GM08714 (cell line): ENCODE data around the gene MRPL46.
"Not testable (repeated sequence)": the region's sequence is repeated elsewhere in the genome, so short reads cannot be mapped to it uniquely, and the experiment has no call there.

ENCODE experiments used
- H3K4me3 ChIP-seq: fragments of 200-500 bp; sonication (Bioruptor generic); 2 replicates; pipeline ENCODE4 v1.5.1; 2014; ENCODE audit warnings: mild to moderate bottlenecking, low read length, inconsistent platforms
- ZNF274 ChIP-seq: IDR thresholded peaks from 2 replicates; pipeline ENCODE4 v1.6.1; 2012; ENCODE audit warnings: mild to moderate bottlenecking, low read depth, low read length

MRPL46 gene

DNA sequence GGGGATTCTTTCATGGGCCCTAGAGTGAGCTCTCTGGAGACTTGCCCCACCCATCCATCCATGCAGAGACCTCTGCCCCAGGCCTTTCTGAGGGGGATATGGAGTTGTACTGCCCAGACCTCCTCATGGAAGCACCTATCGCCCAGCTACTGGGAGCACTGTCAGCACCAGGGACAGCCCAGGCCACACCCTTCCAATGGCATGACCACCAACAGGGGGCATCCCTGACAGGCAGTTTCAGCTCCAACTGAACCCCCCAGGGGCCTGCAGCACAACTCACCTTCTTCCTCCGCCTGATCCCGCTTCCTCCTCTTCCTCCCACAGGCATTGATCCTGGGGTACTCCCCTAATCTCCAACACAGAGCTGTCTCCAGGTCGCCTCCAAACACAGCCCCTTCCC, 22.1 kb upstream of the MRPL46 start:
- TF ChIP-seq ZNF274, result no peak
- H3K4me3 ChIP-seq, result no peak overlapping the region

DNA sequence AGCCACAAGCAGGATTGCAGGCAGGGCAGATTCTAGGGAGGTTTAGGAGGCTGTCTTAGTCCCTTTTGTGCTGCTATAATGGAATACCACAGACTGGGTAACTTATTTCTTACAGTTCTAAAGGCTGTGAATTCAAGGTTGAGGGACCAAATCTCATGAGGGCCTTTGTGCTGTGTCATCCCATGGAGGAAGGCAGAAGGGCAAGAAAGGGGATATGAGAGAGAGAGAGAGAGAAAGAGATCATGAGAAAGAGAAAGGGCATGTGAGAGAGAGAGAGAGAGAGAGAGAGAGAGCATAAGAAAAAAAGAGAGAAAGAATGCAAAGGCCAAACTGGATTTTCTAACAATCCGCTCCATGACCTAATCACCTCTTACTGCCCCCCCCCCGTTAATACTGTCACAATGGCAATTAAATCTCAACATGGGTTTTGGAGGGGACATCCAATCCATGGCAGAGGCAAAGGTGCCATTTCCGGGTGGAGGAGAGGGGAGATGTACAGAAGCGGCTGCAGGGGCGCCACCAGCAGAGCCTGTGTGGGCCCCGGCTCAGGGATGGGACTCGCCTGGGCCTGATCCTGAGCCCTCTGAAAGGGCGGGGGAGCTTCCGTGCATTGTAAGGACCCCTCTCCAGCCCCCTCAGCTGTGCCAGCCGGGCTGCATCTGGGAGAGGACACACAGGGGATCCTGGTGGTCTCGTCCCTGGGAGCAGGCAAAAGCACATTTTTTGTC, 20.8 kb upstream of the MRPL46 start:
- no peak for TF ChIP-seq ZNF274

DNA sequence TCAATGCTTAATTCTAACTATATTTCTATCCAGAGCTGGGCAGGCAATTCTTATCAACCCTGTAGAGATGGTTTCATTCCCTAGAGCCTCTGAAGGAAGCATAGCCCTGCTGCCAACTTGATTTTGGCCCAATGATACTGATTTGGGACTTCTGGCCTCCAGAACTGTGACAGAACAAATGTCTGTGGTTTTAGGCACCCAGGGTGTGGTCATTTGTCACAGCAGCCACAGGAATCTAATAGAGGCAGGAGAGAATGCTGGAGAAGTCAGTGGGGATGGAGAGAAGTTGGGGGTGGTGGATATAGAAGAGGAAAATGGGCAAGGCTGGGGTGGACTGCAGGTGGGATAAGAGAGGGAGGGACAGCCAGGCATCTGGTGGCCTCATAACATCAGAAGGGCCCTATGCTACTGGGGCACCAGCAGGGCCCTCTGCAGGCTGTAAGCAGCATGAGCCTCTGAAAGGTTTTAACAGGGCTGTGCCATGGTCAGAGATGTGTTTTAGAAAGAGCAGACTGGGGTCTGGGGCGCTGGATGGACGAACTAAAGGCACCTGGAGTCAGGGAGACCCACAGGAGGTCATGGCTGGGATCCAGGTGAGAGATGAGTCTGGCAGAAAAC, 20.1 kb upstream of the MRPL46 start:
- no peak overlapping the region for H3K4me3 ChIP-seq
- no peak for TF ChIP-seq ZNF274

More for the DNA sequence above, 20.8 kb upstream of the MRPL46 start:
- H3K4me3 ChIP-seq, result no peak overlapping the region

DNA sequence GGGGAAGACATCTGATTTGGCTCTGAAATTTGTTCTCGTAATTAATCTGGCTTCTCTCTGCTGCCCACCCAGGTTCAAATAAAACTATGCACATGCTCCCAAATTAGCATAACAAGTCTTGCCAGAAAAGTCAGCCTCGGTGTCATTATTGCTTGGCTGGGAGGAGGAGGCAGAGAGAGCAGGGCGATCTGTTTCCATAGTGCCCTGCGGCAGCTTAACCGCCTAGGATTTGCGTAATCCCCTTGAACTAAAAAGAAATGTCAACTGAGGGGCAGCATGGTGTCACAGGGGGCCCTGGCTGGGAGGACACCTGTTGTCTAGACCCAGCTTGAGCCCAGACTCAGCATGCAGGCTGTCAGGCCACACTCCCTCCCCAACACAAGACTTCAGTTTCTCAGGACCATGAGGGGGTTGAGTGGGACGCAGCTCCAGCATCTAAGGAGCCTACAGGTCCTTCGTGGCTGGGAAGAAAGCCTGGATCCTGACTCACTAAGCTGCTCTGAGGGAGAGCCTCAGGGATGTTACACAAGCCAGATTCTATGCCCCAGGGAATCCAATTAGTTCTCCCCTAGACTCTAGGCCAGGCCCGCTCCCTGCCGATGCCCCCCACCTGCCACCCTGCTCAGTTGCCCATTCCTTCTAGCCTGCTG, 17.6 kb upstream of the MRPL46 start:
- TF ChIP-seq ZNF274, result no peak
- no peak overlapping the region for H3K4me3 ChIP-seq

DNA sequence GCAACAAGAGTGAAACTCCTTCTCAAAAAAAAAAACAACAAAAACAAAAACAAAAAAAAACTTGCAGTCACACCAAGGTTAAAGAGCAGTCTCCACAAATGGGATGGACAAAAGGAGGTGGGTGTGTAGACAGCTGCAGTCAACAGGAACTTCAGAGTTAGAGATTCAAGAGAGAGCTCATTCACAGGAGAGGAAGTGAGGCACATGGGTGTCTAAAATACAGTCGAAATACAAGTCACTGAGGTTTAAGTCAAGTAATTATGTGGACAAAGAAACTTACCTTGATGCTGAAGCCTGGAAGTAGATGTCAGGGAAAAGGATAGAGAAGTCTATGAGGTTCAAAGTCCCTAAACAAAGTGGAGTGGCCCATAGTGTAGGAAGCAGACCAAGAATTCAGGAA, 15.1 kb upstream of the MRPL46 start:
- no peak for TF ChIP-seq ZNF274
- H3K4me3 ChIP-seq, result no peak overlapping the region

DNA sequence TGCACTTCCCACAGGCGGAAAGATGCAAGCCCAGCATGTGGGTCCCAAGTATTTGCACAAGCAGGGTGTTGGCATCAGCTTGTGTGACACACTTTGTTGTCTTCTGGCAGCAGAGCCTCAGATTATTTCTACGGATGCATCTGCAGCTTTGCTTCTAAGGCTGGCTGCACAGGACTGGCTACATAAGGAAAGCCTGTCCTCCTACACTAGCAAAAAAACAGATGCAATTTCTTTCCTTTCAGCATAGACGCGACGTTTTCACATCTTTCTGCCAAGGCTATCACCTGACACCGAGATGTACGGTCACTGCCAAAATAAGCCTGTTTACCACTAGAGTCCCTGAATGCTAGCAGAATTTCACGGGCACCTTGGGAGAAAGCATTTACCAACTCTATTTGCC, 13.8 kb upstream of the MRPL46 start:
- H3K4me3 ChIP-seq, result no peak overlapping the region
- TF ChIP-seq ZNF274, result no peak

DNA sequence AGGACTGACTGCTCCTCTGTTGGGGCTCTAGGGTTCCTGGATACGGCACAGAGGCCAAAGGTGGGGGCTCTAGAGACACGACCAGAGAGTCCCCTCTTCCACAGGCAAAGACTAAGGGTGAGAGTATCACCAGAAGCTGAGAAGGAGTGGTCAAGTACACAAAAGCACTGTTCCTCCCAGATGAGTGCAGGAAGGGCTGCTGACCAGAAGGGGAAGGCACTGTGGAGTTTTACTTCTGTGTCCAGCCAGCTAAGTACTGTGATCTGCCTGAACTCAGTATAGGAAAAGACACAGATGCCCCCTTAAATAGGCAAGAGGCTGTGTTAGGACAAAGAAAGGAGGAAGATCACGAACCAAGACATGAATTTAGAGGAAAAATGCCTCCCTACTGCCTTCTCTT, 12.0 kb upstream of the MRPL46 start:
- no peak overlapping the region for H3K4me3 ChIP-seq
- TF ChIP-seq ZNF274, result no peak

DNA sequence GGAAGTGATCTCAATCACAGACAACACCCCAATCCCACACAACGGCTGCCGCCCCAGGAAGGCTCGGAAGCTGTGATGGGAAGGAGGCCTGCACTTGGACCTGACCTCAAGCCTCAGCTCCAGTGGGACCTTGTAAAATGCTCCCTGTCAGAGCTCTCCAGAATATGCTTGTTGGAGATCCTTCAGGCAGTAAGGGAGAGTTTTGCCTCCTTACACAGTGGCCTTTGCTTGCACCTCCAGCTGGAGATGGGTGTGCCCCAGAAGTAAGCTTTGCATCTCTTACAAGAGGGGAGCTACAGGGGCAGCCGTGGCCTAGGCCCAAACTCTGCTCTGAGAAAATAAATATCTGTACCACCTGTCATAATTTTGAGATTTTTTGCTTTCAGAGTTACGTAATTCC, 10.7 kb upstream of the MRPL46 start:
- H3K4me3 ChIP-seq, result no peak overlapping the region
- TF ChIP-seq ZNF274, result no peak

DNA sequence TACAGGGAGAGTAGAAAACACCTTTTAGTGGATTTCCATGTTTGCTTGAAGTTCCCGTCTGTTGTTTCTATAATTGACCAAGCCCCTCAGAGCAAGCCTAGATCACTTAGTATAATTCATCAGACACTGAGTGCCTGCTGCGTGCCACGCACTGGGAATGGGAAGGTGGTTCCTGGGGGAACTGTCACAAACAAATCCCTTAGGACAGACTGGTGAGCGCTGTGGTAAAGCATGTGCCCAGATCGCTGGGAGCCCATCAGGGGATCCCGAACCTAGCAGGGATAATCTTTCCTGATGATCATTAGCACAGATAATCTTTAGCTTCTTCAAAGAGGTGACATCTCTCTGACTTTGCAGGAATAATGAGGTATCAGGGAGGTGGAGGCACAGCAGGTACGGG, 9.9 kb upstream of the MRPL46 start:
- H3K4me3 ChIP-seq, result no peak overlapping the region
- TF ChIP-seq ZNF274, result no peak

DNA sequence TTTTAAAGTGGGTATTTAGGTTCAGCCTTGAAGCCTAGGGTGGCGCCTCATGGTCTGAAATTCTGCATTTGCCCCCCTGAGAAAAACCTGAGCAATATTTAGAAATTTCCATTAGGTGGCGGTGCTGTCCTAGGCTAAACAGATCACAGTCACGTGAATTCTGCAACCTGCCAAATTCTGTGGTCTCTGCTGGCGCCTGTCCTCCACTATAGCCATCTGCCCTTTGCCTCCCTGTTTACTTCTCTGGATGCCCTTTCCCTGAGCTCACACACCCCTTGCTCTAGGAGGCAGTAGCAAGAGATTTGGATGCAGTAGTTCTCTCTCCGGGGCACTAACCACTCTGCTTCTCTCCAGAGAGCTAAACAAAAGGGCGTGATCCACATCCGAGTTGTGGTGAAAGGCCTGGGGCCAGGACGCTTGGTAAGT, 9.5 kb upstream of the MRPL46 start:
- TF ChIP-seq ZNF274, result no peak
- no peak overlapping the region for H3K4me3 ChIP-seq

DNA sequence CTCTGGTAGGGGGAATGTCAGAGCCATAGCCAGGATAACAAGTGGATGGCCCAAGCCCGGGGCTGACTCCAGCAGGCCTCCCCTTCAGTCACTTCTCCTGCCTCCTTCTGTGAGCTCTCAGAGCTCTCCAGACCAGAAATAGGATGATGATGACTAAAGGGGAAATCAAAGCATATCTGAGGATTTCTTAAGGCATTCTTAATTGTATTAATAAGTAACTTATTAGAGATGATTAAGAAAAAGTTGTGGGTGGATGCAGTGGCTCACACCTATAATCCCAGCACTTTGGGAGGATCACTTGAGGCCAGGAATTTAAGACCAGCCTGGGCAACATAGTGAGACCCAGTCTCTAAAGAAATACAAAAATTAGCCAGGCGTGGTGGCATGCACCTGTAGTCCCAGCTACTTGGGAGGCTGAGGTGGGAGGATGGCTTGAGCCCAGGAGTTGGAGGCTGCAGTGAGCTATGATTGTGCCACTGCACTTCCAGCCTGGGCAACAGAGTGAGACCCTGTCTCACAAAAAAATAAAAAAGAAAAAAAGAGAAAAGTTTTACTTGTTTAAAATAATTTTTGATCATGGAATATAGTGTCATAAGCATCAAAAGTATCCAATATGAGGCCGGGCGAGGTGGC, 6.6 kb upstream of the MRPL46 start:
- H3K4me3 ChIP-seq, result not testable (repeated sequence)

DNA sequence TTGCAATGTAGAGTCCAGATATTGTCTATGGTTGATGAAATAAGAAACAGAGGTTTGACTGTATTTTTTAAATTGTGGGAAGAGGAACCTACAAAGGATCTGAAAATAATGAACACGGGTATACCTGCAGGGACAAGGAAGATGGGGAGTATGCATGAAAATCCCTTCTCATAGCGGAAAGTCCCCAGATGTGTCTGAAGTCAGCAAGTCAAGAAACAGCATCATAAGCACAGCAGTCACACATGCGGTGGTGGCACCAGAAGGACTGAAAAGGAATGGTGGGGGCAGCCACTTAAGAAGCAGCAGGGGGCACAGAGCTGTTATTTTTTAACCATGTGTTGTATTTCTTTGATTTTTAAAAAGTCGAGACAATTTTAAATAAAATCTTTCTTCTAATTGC, 5.0 kb upstream of the MRPL46 start:
- no peak for TF ChIP-seq ZNF274
- no peak overlapping the region for H3K4me3 ChIP-seq

DNA sequence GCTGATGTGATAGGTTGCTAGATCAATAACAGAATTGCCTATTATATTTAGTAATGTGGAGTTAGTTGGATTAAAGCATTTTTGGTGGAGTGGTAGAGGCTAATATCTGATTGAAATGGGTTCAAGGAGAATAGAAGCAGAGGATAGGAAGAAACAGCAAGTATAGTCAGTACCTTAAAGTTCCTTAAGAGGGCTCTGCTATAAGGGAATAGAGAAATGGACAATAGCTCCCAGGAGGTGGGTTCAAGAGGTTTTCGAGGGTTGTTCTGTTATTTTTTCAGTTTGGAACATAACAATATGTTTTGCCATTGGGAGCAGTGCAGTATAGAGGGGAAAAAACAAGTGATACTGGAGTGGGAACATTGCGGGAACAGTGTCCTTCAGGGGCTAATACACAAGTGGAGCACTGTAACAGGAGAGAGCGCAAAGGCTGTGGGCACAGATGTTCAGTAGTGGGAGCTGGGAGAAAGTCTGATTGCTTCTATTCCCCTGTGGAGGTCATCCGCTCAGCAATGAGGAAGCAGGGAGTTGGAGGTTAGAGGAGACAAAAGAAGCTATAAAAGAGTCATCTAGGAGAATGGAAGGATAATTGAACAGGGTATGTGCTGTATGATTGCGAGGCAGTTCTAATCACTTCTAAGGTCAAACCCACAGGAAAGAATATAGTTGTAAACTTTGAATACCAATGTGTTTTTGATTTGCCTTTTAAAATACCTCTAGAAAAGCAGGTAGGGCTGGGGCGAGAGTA, 3.6 kb upstream of the MRPL46 start:
- TF ChIP-seq ZNF274, result no peak

DNA sequence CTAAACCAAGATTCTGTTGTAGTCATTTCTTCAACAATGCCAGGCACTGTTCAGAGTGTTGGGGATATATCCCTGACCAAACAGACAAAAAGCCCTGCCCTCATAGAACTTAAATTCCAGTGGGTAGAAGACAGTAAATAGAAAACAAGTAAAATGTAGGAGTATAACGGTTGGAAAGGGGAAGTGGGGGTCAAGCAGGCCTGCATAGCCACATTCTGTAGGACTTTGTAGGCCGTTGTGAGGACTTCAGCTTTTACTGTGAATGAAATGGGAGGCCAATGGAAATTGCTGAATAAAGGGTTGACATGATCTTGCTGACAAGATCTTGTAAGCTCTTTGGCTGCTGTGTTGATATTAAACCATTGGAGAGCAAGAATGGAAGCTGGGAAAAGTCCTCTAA, 2.1 kb upstream of the MRPL46 start:
- no peak for TF ChIP-seq ZNF274
- H3K4me3 ChIP-seq, result no peak overlapping the region

More for the DNA sequence above, 3.6 kb upstream of the MRPL46 start:
- no peak overlapping the region for H3K4me3 ChIP-seq

DNA sequence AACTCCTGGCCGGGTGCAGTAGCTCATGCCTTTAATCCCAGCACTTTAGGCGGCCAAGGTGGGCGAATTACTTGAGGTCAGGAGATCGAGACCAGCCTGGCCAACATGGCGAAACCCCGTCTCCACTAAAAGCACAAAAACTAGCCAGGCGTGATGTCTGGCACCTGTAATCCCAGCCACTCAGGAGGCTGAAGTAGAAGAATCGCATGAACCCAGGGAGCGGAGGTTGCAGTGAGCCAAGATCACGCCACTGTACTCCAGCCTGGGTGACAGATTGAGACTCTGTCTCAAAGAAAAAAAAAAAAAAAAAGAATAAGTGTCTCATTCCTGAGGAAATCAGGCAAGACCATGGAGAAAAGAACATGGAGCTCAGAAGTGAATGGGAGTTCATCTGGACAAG, 1.5 kb upstream of the MRPL46 start:
- peak overlapping the region; percentile 91; the same call in 1 of the 2 replicates for H3K4me3 ChIP-seq
